GM23248 (cell line): Measurements from ENCODE around the gene PARL. TPM values are rescaled to one million over a fixed set of nuclear protein-coding genes. Genes with fewer than 3 reads are reported as not detected.

Source experiments
- DNase-seq: peaks from one replicate; pipeline ENCODE4 v3.0.0-alpha.2; 2015
- H2AFZ ChIP-seq: fragments of 200-600 bp; sonication (generic); 2 replicates; pipeline ENCODE4 v1.6.1; 2016; ENCODE audit warnings: antibody characterized with exemption
- H3F3A ChIP-seq: fragments of 200-600 bp; sonication (generic); 2 replicates; pipeline ENCODE4 v1.6.1; 2016; ENCODE audit warnings: mild to moderate bottlenecking, antibody characterized with exemption, mixed run types; ENCODE audit not compliant: insufficient read depth
- H3K27ac ChIP-seq: fragments of 200-600 bp; sonication (generic); 2 replicates; pipeline ENCODE4 v1.5.1; 2016; ENCODE audit warnings: mild to moderate bottlenecking
- H3K27me3 ChIP-seq: fragments of 200-600 bp; sonication (generic); replicated peaks from 2 replicates; pipeline ENCODE4 v1.6.1; 2016; ENCODE audit warnings: mild to moderate bottlenecking; ENCODE audit not compliant: insufficient read depth
- H3K36me3 ChIP-seq: fragments of 200-600 bp; sonication (generic); 2 replicates; pipeline ENCODE4 v1.6.1; 2016; ENCODE audit warnings: low read depth, mild to moderate bottlenecking
- H3K4me1 ChIP-seq: fragments of 200-600 bp; sonication (generic); 2 replicates; pipeline ENCODE4 v1.6.1; 2016; ENCODE audit warnings: mild to moderate bottlenecking; ENCODE audit not compliant: insufficient read depth
- H3K4me2 ChIP-seq: fragments of 200-600 bp; sonication (generic); one replicate; pipeline ENCODE4 v1.6.1; 2016; ENCODE audit warnings: mild to moderate bottlenecking; ENCODE audit not compliant: unreplicated experiment
- H3K4me3 ChIP-seq: fragments of 200-600 bp; sonication (generic); 2 replicates; pipeline ENCODE4 v1.5.1; 2016; ENCODE audit warnings: mild to moderate bottlenecking
- H3K79me2 ChIP-seq: fragments of 200-600 bp; sonication (generic); 2 replicates; pipeline ENCODE4 v1.6.1; 2016; ENCODE audit warnings: mild to moderate bottlenecking; ENCODE audit not compliant: insufficient read depth
- H3K9ac ChIP-seq: fragments of 200-600 bp; sonication (generic); 2 replicates; pipeline ENCODE4 v1.6.1; 2016; ENCODE audit warnings: mild to moderate bottlenecking
- H3K9me2 ChIP-seq: fragments of 200-600 bp; sonication (generic); 2 replicates; pipeline ENCODE4 v1.6.1; 2016; ENCODE audit warnings: mixed run types, mild to moderate bottlenecking, moderate library complexity; ENCODE audit not compliant: insufficient read depth
- H3K9me3 ChIP-seq: fragments of 200-600 bp; sonication (generic); one replicate; pipeline ENCODE4 v1.6.1; 2017; ENCODE audit warnings: low read depth
- H4K20me1 ChIP-seq: fragments of 200-600 bp; sonication (generic); 2 replicates; pipeline ENCODE4 v1.6.0; 2016; ENCODE audit not compliant: insufficient read depth
- EZH2 ChIP-seq: fragments of 200-600 bp; sonication (generic); IDR thresholded peaks from 2 replicates; pipeline ENCODE4 v1.6.1; 2018; ENCODE audit warnings: antibody characterized with exemption, mild to moderate bottlenecking; ENCODE audit not compliant: insufficient read depth, poor library complexity, severe bottlenecking
- EZH2phosphoT487 ChIP-seq: fragments of 200-600 bp; sonication (generic); IDR thresholded peaks from 2 replicates; pipeline ENCODE4 v1.6.1; 2018; ENCODE audit warnings: antibody characterized with exemption, moderate library complexity, mild to moderate bottlenecking, low read depth; ENCODE audit not compliant: insufficient read depth
- WGBS, 2 experiments: methylation state at CpG; one replicate each; pipeline ENCODE4 v1.1.6; 2015 to 2017; ENCODE audit warnings: low lambda C conversion rate in 2 of 2, low coverage in 1 of 2; ENCODE audit errors: missing lambda C conversion rate in 2 of 2; 5-methylcytosine and 5-hydroxymethylcytosine counted together
- in situ Hi-C: fragments of 300-500 bp; cut with MboI; formaldehyde crosslinking; loops from 2 replicates; pipeline ENCODE4 v1.15.0; 2020
- polyA plus RNA-seq: library from polyadenylated mRNA; unstranded; fragments of >200 nt; fragmentation: Nextera tagmentation; extraction: Ambion mirVana; gene quantifications from 2 replicates; pipeline ENCODE4 v1.2.1, GENCODE V29; 2016
- total RNA-seq: library from RNA; depleted of rRNA; stranded (reverse); fragments of >200 nt; shearing (Covaris generic); gene quantifications from 2 replicates; pipeline ENCODE4 v1.2.3, GENCODE V29; 2014

The PARL gene
- total and polyA plus RNA-seq, 2 experiments from 2014 or later: 35.9 to 61.7 TPM

DNA sequence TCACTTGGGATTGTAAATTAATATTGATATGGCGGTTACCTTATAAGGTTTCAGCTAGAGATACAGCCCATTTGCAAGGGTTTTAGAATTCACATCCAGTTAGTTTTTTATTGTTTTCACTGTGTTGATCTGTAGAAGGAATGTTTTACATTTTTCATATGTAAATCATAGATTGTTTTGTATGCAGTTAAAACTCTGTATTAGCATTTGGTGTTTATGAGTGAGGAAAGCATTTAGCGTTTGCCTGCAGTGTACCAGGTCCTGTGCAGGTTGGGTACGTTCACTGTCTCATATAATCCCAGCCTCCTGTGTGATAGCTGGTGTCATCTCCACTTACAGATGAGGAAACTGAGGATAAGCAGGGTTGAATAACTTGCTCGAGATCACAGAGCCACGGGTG is 83.1 kb downstream of the PARL start:
- H3K27ac ChIP-seq: no peak overlapping the region
- DNase-seq: no peak
- H4K20me1 ChIP-seq: peaks cover 3% of the 10 kb centered on the region; the same call in 1 of the 2 replicates
- no peaks in the 10 kb centered on the region for H3K79me2 ChIP-seq
- no peaks in the 10 kb centered on the region for H3K27me3 ChIP-seq
- no peak overlapping the region for H2AFZ ChIP-seq
- in situ Hi-C loops: no loop called here
- no peak for TF ChIP-seq EZH2phosphoT487
- TF ChIP-seq EZH2: no peak
- H3K9me3 ChIP-seq: no peaks in the 10 kb centered on the region
- no peak overlapping the region for H3K4me3 ChIP-seq
- H3K4me2 ChIP-seq: no peak overlapping the region
- peaks cover 71% of the 10 kb centered on the region for H3K36me3 ChIP-seq
- H3K4me1 ChIP-seq: no peaks in the 10 kb centered on the region
- WGBS, 2 experiments: 72 to 85% methylated on average over 5 of the region's 5 CpGs
- no peak overlapping the region for H3K9ac ChIP-seq
- no peaks in the 10 kb centered on the region for H3K9me2 ChIP-seq
- no peaks in the 10 kb centered on the region for H3F3A ChIP-seq

- Histone ChIP-seq H3K9ac (no peak overlapping the region), H3K27me3 (no peaks in the 10 kb centered on the region), H4K20me1 (peaks cover 3% of the 10 kb centered on the region; the same call in 1 of the 2 replicates), H3K4me3 (no peak overlapping the region), H3K9me2 (no peaks in the 10 kb centered on the region), H3K79me2 (no peaks in the 10 kb centered on the region), H3K4me2 (no peak overlapping the region), H3F3A (no peaks in the 10 kb centered on the region), H3K4me1 (no peaks in the 10 kb centered on the region), H3K36me3 (peaks cover 72% of the 10 kb centered on the region), H2AFZ (no peak overlapping the region), H3K27ac (no peak overlapping the region), H3K9me3 (no peaks in the 10 kb centered on the region)
- TF ChIP-seq EZH2 (no peak), EZH2phosphoT487 (no peak)
- no peak for DNase-seq
- in situ Hi-C loops: no loop called here
- WGBS, 2 experiments: 80 to 83% methylated on average over 8 of the region's 8 CpGs
These were observed 84.3 kb downstream of the PARL start for GRCh38 chr3:183800243-183800863.

DNA sequence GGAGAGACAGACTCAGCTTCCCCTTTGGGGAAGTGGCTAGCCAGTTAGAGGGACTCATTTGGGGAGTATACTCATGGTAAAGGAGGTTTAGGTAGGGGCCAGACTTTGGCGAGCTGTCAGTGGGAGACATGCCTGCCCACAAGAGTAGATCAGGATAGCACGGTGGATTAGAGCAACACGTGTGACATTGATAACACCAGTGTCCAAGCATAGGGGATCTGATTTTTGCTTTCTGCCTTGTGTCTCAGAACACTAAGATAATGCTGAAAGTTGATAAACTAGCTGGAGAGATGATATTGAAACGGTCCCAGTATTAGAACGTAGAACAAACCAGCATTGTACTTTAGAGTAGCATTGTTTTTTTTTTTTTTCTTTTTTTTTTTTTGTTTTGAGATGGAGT is 85.2 kb downstream of the PARL start:
- in situ Hi-C loops: no loop called here
- no peak overlapping the region for H3K4me3 ChIP-seq
- H3K79me2 ChIP-seq: no peaks in the 10 kb centered on the region
- no peaks in the 10 kb centered on the region for H3F3A ChIP-seq
- DNase-seq: no peak
- peaks cover 64% of the 10 kb centered on the region for H3K36me3 ChIP-seq
- TF ChIP-seq EZH2phosphoT487: no peak
- no peak for TF ChIP-seq EZH2
- H3K9me2 ChIP-seq: no peaks in the 10 kb centered on the region
- WGBS, 2 experiments: 96 to 97% methylated on average over 5 of the region's 5 CpGs
- peaks cover 3% of the 10 kb centered on the region; the same call in 1 of the 2 replicates for H4K20me1 ChIP-seq
- no peak overlapping the region for H2AFZ ChIP-seq
- no peaks in the 10 kb centered on the region for H3K4me1 ChIP-seq
- H3K27me3 ChIP-seq: no peaks in the 10 kb centered on the region
- H3K9ac ChIP-seq: no peak overlapping the region
- H3K27ac ChIP-seq: no peak overlapping the region
- no peaks in the 10 kb centered on the region for H3K9me3 ChIP-seq
- no peak overlapping the region for H3K4me2 ChIP-seq

GRCh38 chr3:183797996-183798395 is 86.7 kb downstream of the PARL start:
- WGBS, 2 experiments: 94 to 95% methylated on average over 9 of the region's 9 CpGs
- no peaks in the 10 kb centered on the region for H3K9me3 ChIP-seq
- no peak overlapping the region for H2AFZ ChIP-seq
- no peaks in the 10 kb centered on the region for H3K4me1 ChIP-seq
- no peak overlapping the region for H3K4me2 ChIP-seq
- peaks cover 3% of the 10 kb centered on the region; the same call in 1 of the 2 replicates for H4K20me1 ChIP-seq
- no peaks in the 10 kb centered on the region for H3F3A ChIP-seq
- no peaks in the 10 kb centered on the region for H3K27me3 ChIP-seq
- H3K36me3 ChIP-seq: peaks cover 51% of the 10 kb centered on the region
- H3K9me2 ChIP-seq: no peaks in the 10 kb centered on the region
- in situ Hi-C loops: no loop called here
- no peak overlapping the region for H3K9ac ChIP-seq
- H3K27ac ChIP-seq: no peak overlapping the region
- no peak for DNase-seq
- H3K79me2 ChIP-seq: peaks cover 3% of the 10 kb centered on the region; the same call in 1 of the 2 replicates
- H3K4me3 ChIP-seq: no peak overlapping the region
- TF ChIP-seq EZH2: no peak
- no peak for TF ChIP-seq EZH2phosphoT487

GRCh38 chr3:183796372-183796771 is 88.3 kb downstream of the PARL start:
- no peaks in the 10 kb centered on the region for H3K4me1 ChIP-seq
- no peak overlapping the region for H3K4me2 ChIP-seq
- no peaks in the 10 kb centered on the region for H3F3A ChIP-seq
- no peak overlapping the region for H3K27ac ChIP-seq
- no peaks in the 10 kb centered on the region for H3K9me3 ChIP-seq
- peaks cover 19% of the 10 kb centered on the region for H3K79me2 ChIP-seq
- no peak overlapping the region for H3K9ac ChIP-seq
- DNase-seq: no peak
- TF ChIP-seq EZH2 (no peak), EZH2phosphoT487 (no peak)
- in situ Hi-C loops: no loop called here
- H3K36me3 ChIP-seq: peaks cover 44% of the 10 kb centered on the region
- WGBS, 2 experiments: 91 to 95% methylated on average over 6 of the region's 6 CpGs
- no peak overlapping the region for H3K4me3 ChIP-seq
- H2AFZ ChIP-seq: no peak overlapping the region
- H3K27me3 ChIP-seq: no peaks in the 10 kb centered on the region
- H3K9me2 ChIP-seq: no peaks in the 10 kb centered on the region
- H4K20me1 ChIP-seq: peaks cover 2% of the 10 kb centered on the region; the same call in 1 of the 2 replicates
